HepG2 (cell line): ENCODE data around the gene ARMC5. TPM values are rescaled to one million over a fixed set of nuclear protein-coding genes. Genes with fewer than 3 reads are reported as not detected.
A peak's percentile ranks its signal among the peaks of the same experiment; 100 is the strongest.

ENCODE experiments used
- ARID3A ChIP-seq: IDR thresholded peaks from 2 replicates; pipeline ENCODE4 v1.6.1; 2012; ENCODE audit warnings: low read depth, low read length, improper control_type of control experiment
- HBP1 ChIP-seq: IDR thresholded peaks from 2 replicates; pipeline ENCODE4 v1.6.1; 2016; ENCODE audit warnings: low read depth, control low read depth
- MTERF4 ChIP-seq: sonication (generic); formaldehyde crosslinking; IDR thresholded peaks from 2 replicates; pipeline ENCODE4 v1.8.0; 2023; ENCODE audit warnings: mild to moderate bottlenecking, missing genetic modification reagents
- POLR2AphosphoS2 ChIP-seq: IDR thresholded peaks from 2 replicates; pipeline ENCODE4 v1.6.1; 2011; ENCODE audit warnings: low read depth, low read length, improper control_type of control experiment
- RFX3 ChIP-seq: IDR thresholded peaks from 2 replicates; pipeline ENCODE4 v1.6.1; 2016; ENCODE audit warnings: missing biosample characterization, missing genetic modification reagents
- SNAPC4 ChIP-seq: sonication (generic); formaldehyde crosslinking; IDR thresholded peaks from 2 replicates; pipeline ENCODE4 v1.4.0; 2020; ENCODE audit warnings: mild to moderate bottlenecking, missing genetic modification reagents
- ZBTB2 ChIP-seq: sonication (generic); formaldehyde crosslinking; IDR thresholded peaks from 2 replicates; pipeline ENCODE4 v1.8.0; 2022; ENCODE audit warnings: low read depth, missing genetic modification reagents
- ZNF136 ChIP-seq: sonication (generic); formaldehyde crosslinking; IDR thresholded peaks from 2 replicates; pipeline ENCODE4 v1.8.1; 2022; ENCODE audit warnings: low read depth, mild to moderate bottlenecking, moderate library complexity, missing genetic modification reagents
- ZNF354B ChIP-seq: sonication (generic); formaldehyde crosslinking; IDR thresholded peaks from 2 replicates; pipeline ENCODE4 v1.8.0; 2022; ENCODE audit warnings: mild to moderate bottlenecking, missing genetic modification reagents
- ZNF414 ChIP-seq: sonication (generic); formaldehyde crosslinking; IDR thresholded peaks from 2 replicates; pipeline ENCODE4 v1.5.0; 2020; ENCODE audit warnings: missing genetic modification reagents
- ZNF672 ChIP-seq: sonication (generic); formaldehyde crosslinking; IDR thresholded peaks from 2 replicates; pipeline ENCODE4 v1.8.1; 2022; ENCODE audit warnings: missing genetic modification reagents
- ZNF770 ChIP-seq: sonication (generic); formaldehyde crosslinking; IDR thresholded peaks from 2 replicates; pipeline ENCODE4 v1.5.0; 2020; ENCODE audit warnings: mild to moderate bottlenecking, missing genetic modification reagents
- polyA plus RNA-seq, 8 experiments: library from polyadenylated mRNA; depleted of rRNA in 3 of 8; stranded (reverse) in 7 of 8; unstranded in 1 of 8; fragments of >200 nt; fragmentation: Illumina TruSeq in 4 of 8; extraction: Trizol in 4 of 8; gene quantifications; 2 replicates each; pipeline versions ENCODE4 v1.2.1 to v1.2.3, GENCODE V29; 2011 to 2016; ENCODE audit warnings: low read depth in 4 of 8, missing spikeins in 1 of 8, mixed read lengths in 1 of 8; ENCODE audit not compliant: insufficient read depth in 1 of 8
- total RNA-seq, 5 experiments: library from RNA; depleted of rRNA; stranded (reverse); fragments of >200 nt; fragmentation: Illumina TruSeq; extraction: Trizol; gene quantifications; 2 replicates each; pipeline ENCODE4 v1.2.3, GENCODE V29; 2016; ENCODE audit warnings: low read depth in 1 of 5

The ARMC5 gene
- total and polyA plus RNA-seq, 2 of the 13 experiments (the other 11 are each of a cell fraction or from before 2014, with no cell fraction given), result 10.8 to 22.3 TPM

GRCh38 chr16:31477220-31478216 lies 18.2 kb downstream of the ARMC5 start (continued):
- TF ChIP-seq SNAPC4 (CRISPR knock-in tag) (peak; percentile 78; the same call in 1 of the 2 replicates), ZBTB2 (no peak), ZNF354B (CRISPR knock-in tag) (no peak), ZNF672 (CRISPR knock-in tag) (no peak), ZNF414 (CRISPR knock-in tag) (no peak; the same call in 1 of the 2 replicates), RFX3 (CRISPR knock-in tag) (no peak; the same call in 1 of the 2 replicates), MTERF4 (no peak), ARID3A (no peak), ZNF136 (peak; percentile 46; the same call in 1 of the 2 replicates), ZNF770 (CRISPR knock-in tag) (peak; percentile 87), POLR2AphosphoS2 (no peak), HBP1 (CRISPR knock-in tag) (peak; percentile 74; the same call in 1 of the 2 replicates)
